Measurements from ENCODE around the gene UNC5B. TPM values are rescaled to one million over a fixed set of nuclear protein-coding genes. Genes with fewer than 3 reads are reported as not detected.
"Not testable (repeated sequence)": the region's sequence is repeated elsewhere in the genome, so short reads cannot be mapped to it uniquely, and the experiment has no call there.

UNC5B gene
- total RNA-seq, 4 donors from 2014 or later: 3.4 to 5.2 (median 3.9) TPM

DNA sequence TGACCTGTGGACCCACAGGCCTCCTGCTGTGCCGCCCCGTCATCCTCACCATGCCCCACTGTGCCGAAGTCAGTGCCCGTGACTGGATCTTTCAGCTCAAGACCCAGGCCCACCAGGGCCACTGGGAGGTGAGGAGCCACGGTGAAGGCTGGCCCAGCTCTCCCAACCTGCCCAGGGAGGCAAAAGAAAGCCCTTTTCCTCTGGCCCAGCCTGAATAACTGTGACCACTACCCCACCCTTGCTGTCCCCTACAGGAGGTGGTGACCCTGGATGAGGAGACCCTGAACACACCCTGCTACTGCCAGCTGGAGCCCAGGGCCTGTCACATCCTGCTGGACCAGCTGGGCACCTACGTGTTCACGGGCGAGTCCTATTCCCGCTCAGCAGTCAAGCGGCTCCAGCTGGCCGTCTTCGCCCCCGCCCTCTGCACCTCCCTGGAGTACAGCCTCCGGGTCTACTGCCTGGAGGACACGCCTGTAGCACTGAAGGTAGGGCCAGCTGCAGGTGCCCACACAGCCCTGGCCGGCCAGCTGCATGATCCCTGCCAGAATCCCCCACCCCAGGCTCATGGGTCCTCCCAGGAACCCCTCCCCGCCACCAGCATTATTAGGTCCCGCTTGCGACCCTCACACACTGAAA lies 81.2 kb downstream of the UNC5B start:
- TF ChIP-seq CTCF (IDR thresholded peaks at IDR 0.05): no peak
- DNase-seq (ENCODE audit: low spot score) (no peak), ATAC-seq (ENCODE audit: low FRiP score) (peak; percentile 45)

- ATAC-seq (ENCODE audit: low FRiP score): peak; percentile 75
- DNase-seq (ENCODE audit: low spot score): no peak
- TF ChIP-seq CTCF (IDR thresholded peaks at IDR 0.05): no peak
These were observed 81.8 kb downstream of the UNC5B start for GRCh38 chr10:71294091-71294561.

GRCh38 chr10:71294856-71295255 lies 82.5 kb downstream of the UNC5B start:
- TF ChIP-seq CTCF (IDR thresholded peaks at IDR 0.05): no peak
- ATAC-seq (ENCODE audit: low FRiP score) (no peak), DNase-seq (ENCODE audit: low spot score) (no peak)

- ATAC-seq (ENCODE audit: low FRiP score) (no peak), DNase-seq (ENCODE audit: low spot score) (no peak)
These were observed 83.3 kb downstream of the UNC5B start for GRCh38 chr10:71295641-71296040.

GRCh38 chr10:71296086-71296485 lies 83.7 kb downstream of the UNC5B start:
- ATAC-seq (ENCODE audit: low FRiP score): no peak
- no peak for DNase-seq (ENCODE audit: low spot score)
- TF ChIP-seq CTCF (IDR thresholded peaks at IDR 0.05): no peak

More at GRCh38 chr10:71295641-71296040, 83.3 kb downstream of the UNC5B start:
- no peak for TF ChIP-seq CTCF (IDR thresholded peaks at IDR 0.05)

GRCh38 chr10:71296811-71297210 lies 84.4 kb downstream of the UNC5B start:
- not testable (repeated sequence) for DNase-seq (ENCODE audit: low spot score); ATAC-seq (ENCODE audit: low FRiP score)

DNA sequence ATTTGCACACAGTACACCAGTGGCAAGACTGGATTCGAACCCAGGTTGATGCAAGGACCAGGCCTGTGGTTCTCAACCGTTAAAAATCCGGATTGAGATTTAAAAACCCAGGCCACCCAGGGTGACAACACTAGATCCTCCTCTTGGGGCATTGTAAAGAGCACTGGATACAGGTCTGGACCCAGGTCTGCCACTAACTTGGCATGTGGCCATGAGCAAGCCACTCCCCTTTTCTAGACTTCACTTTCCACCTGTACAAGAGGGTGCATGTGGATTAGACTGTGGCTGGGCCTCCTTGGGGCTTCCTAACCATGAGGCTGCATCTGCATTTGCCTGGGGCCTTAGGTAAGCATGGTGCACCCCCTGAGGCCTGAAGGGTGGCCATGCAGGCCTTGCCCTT lies 85.0 kb downstream of the UNC5B start:
- ATAC-seq (ENCODE audit: low FRiP score): no peak

More for the DNA sequence above, 85.0 kb downstream of the UNC5B start:
- no peak for TF ChIP-seq CTCF (IDR thresholded peaks at IDR 0.05)
- DNase-seq (ENCODE audit: low spot score): no peak

All from omental fat pad (tissue), 4 donors.